AG04450 (cell line): ENCODE results near the gene STARD10. TPM values are rescaled to one million over a fixed set of nuclear protein-coding genes. Genes with fewer than 3 reads are reported as not detected.

ENCODE experiments used
- CTCF ChIA-PET: fragments of 300-600, 350-600 bp; formaldehyde crosslinking; extraction: SDS; loops from one replicate; lab custom pipeline; 2022; ENCODE audit warnings: antibody characterized with exemption, inconsistent platforms; lab: Charles Lee
- POLR2A ChIA-PET: fragments of 350-600 bp; formaldehyde crosslinking; extraction: SDS; loops from one replicate; lab custom pipeline; 2021; ENCODE audit warnings: antibody characterized with exemption, inconsistent platforms; lab: Yijun Ruan, JAX
- DNase-seq: peaks from one replicate; pipeline ENCODE4 v3.0.0-alpha.2; 2011; ENCODE audit warnings: low read depth, low spot score
- H3K27ac ChIP-seq: one replicate; pipeline ENCODE4 v1.5.1; 2012; ENCODE audit warnings: low read depth, low read length, control low read depth
- H3K27me3 ChIP-seq: one replicate; pipeline ENCODE4 v1.6.0; 2012; ENCODE audit warnings: low read length; ENCODE audit not compliant: control insufficient read depth, insufficient read depth
- H3K4me3 ChIP-seq: 2 replicates; pipeline ENCODE4 v1.5.1; 2011; ENCODE audit warnings: mild to moderate bottlenecking, low read depth, low read length, control low read depth
- H3K9me3 ChIP-seq: 2 replicates; pipeline ENCODE4 v1.5.1; 2012; ENCODE audit warnings: low read length; ENCODE audit not compliant: control insufficient read depth, insufficient read depth
- polyA plus RNA-seq: library from polyadenylated mRNA; depleted of rRNA; stranded (reverse); fragments of >200 nt; gene quantifications from 2 replicates; pipeline ENCODE4 v1.2.3, GENCODE V29; 2011
- TF ChIP-seq, protein P1 (sequence below): IDR thresholded peaks from 2 replicates; pipeline ENCODE4 v1.5.1; 2011; ENCODE audit warnings: low read depth, low read length, control low read depth, inconsistent platforms

The STARD10 gene
- polyA plus RNA-seq, 1 experiment = 38.4 TPM

DNA sequence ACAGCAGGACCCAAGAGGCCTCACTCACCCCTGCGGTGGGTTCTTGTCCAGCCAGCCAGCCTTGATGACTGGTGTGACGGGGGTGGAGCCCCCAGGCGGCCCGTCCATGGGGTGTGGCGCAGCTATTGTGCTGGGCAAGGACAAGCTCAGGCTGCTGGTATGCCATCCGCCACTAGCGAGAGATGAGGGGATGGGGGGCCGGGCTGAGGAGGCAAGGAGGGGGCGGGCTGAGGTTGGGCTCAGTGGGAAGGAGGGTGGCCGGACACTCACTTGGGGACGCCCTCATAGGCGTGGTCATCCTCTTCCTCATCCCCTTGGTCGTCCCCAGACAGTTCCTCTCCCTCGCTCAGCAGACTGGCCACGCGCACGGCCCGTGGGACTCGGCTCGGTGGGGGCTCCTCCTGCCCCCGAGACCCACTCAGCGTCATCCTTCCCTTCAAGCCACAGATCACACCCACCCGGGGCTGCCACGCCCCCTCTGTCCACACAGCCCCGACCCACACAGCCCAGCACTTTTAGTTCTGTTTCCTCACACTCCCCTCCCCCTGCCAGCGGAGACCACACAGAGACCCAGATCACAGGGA, 81.6 kb downstream of the STARD10 start:
- no peak overlapping the region for H3K4me3 ChIP-seq
- no peaks in the 10 kb centered on the region for H3K27me3 ChIP-seq
- ChIA-PET POLR2A (no interaction called here), CTCF (no interaction called here)
- TF ChIP-seq, protein P1, sequence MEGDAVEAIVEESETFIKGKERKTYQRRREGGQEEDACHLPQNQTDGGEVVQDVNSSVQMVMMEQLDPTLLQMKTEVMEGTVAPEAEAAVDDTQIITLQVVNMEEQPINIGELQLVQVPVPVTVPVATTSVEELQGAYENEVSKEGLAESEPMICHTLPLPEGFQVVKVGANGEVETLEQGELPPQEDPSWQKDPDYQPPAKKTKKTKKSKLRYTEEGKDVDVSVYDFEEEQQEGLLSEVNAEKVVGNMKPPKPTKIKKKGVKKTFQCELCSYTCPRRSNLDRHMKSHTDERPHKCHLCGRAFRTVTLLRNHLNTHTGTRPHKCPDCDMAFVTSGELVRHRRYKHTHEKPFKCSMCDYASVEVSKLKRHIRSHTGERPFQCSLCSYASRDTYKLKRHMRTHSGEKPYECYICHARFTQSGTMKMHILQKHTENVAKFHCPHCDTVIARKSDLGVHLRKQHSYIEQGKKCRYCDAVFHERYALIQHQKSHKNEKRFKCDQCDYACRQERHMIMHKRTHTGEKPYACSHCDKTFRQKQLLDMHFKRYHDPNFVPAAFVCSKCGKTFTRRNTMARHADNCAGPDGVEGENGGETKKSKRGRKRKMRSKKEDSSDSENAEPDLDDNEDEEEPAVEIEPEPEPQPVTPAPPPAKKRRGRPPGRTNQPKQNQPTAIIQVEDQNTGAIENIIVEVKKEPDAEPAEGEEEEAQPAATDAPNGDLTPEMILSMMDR = no peak
- DNase-seq = no peak
- H3K27ac ChIP-seq = no peak overlapping the region
- no peaks in the 10 kb centered on the region for H3K9me3 ChIP-seq

DNA sequence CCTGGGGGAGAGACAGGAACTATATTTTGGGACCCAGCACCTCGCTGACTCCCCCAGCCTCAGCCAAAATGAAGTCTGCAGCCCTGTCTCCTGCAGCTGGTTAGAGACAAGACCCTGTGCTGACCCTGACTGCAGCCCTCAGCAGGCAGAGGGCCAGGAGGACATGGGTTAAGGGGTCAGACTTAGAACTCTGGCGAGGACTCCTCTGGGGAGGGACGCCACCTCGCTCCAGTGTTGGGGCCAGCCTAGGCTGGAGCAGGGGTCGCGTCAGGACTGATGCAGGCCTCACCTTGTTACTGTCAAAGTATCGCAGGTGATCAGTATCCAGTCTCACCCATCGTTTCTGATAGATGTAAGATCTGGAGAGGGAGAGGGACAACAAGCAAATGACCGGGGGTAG, 82.7 kb downstream of the STARD10 start:
- Histone ChIP-seq H3K9me3 (no peaks in the 10 kb centered on the region), H3K27ac (no peak overlapping the region), H3K4me3 (no peak overlapping the region), H3K27me3 (no peaks in the 10 kb centered on the region)
- POLR2A ChIA-PET = no interaction called here
- TF ChIP-seq, protein P1 = no peak
- CTCF ChIA-PET = no interaction called here
- DNase-seq = no peak

DNA sequence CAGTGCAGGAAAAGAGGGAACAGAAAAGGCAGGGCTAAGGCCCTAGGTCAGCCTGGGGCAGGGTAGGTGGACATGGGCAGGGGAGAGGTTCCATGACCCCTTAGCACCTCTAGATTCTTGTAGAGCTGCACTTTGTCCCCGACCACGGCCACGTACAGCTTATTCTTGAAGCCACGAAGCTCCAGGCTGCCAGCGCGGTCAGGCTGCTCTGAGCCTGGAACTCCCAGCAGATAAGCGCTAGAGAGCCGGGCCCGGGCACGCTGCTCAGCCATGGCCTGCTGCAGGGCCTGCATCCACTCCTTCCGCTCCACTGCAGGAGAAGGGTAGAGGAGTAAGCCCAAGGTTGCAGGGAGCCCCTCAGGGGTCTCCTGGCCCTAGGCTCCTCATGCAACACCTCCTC, 83.6 kb downstream of the STARD10 start:
- POLR2A ChIA-PET = no interaction called here
- CTCF ChIA-PET = no interaction called here
- H3K4me3 ChIP-seq = no peak overlapping the region
- no peak for DNase-seq
- no peaks in the 10 kb centered on the region for H3K27me3 ChIP-seq
- H3K9me3 ChIP-seq = no peaks in the 10 kb centered on the region; the same call in 1 of the 2 replicates
- no peak overlapping the region for H3K27ac ChIP-seq
- TF ChIP-seq, protein P1 = no peak

DNA sequence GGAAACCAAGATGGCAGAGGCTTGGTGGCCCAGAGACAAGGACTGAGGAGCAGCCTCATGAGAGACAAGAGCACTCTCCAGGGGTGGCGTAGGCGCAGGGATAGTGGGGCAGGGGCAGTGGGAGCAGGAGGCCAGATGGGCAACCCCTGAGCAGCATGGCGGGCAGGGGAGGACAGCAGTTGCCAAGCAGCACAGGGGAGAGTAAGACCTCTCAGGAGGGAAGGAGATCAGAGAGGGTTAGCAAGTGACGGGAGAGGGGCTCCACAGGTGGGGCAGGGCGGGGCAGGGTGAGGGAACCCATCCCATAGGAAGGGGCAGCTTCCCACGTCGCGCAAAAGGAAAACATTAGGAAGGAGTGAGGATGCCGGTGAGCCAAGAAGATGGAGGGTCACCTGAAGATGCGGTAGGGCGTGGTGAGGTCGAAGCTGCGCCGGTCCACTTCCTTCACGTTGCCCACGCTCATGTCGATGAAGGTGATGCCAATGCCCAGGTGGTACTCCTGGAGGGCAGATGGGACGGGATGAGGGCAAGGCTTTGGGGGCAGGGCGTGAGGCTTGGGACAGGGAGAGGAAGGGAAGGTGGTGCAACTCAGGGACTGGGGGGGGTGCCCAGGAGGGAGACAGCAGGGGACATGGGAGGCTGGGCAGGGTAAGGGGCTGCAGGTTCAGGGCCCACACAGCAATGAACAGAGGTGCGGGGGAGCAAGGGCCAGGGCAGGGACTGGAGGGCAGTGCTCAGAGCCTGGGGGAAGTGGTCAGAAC, 84.2 kb downstream of the STARD10 start:
- TF ChIP-seq, protein P1 = no peak
- ChIA-PET CTCF (no interaction called here), POLR2A (no interaction called here)
- Histone ChIP-seq H3K27ac (no peak overlapping the region), H3K4me3 (no peak overlapping the region), H3K27me3 (no peaks in the 10 kb centered on the region), H3K9me3 (no peaks in the 10 kb centered on the region; the same call in 1 of the 2 replicates)
- no peak for DNase-seq

DNA sequence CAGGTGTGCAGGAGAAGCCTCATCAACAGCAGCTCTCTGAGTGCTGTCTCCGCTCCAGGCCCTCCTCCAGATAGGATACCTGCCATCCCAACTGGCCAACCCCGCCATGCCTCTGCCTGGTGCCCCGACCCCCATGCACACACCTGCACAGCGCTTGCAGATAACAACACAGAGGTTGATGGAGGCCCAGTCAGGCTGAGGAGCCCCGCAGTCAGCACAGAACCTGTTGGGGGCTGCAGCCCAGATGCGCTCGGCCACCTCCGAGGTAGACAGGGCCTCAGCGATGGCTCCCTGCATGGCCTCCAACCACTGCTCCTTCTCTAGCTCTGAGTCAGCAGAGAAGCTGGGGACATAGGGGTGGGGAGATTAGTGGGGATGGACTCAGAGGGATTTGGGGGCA, 86.8 kb downstream of the STARD10 start:
- Histone ChIP-seq H3K4me3 (no peak overlapping the region), H3K27me3 (no peaks in the 10 kb centered on the region), H3K27ac (no peak overlapping the region), H3K9me3 (no peaks in the 10 kb centered on the region; the same call in 1 of the 2 replicates)
- no peak for DNase-seq
- CTCF ChIA-PET = no interaction called here
- TF ChIP-seq, protein P1 = no peak
- POLR2A ChIA-PET = no interaction called here
